HG03571 (cell line): ENCODE results near the gene RABGAP1.

Experiments
- ATAC-seq: cut with Tn5 transposase; IDR thresholded peaks from one replicate; pipeline ENCODE4 v1.9.1; 2021; ENCODE audit not compliant: unreplicated experiment

The RABGAP1 gene

GRCh38 chr9:123007269-123007668 lies 66.4 kb downstream of the RABGAP1 start:
- no peak for ATAC-seq

- no peak for ATAC-seq
These were observed 68.1 kb downstream of the RABGAP1 start for GRCh38 chr9:123008909-123009308.

DNA sequence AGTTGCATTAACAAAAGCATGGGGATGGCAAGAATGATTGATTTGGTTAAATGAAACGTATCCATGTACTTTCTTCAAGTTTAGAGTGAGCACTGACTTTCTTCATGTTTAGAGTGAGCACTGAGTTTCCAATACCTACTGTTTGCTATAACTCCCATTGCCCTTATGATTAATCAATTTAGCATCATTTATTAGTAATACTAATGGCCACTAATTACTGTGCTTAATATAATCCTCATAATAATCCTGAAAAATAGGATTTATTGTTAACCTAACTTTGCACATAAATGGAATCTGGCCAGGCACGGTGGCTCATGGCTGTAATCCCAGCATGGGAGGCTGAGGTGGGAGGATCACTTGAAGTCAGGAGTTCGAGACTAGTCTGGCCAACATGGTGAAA lies 70.6 kb downstream of the RABGAP1 start:
- no peak for ATAC-seq

DNA sequence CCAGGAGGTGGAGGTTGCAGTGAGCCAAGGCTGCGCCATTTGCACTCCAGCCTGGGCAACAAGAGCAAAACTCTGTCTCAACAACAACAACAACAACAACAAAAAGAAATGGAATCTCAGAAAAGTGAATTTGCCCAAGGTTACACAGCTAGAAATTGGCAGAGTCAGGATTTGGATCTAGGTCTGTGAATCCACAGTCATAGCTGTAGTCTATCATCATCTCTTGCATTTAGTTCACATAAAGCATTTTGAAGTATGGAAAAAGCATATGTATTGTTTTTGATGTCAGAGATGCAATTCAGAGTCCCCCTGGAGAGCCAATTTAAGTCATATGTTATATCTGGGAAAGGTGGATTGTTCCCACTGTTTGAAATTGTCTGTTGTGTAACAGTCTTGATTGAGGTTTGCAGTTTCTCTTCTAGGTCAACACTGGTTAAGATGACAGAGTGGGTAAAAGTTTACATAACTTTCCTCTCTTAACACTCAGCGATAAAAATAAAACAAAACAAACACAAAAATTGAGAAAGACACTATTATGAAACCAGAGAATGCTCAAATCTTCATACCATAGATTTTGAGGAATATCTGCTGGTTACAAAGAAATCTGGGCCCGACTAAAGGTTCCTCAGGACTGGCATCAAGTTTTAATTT lies 71.2 kb downstream of the RABGAP1 start:
- ATAC-seq: no peak

DNA sequence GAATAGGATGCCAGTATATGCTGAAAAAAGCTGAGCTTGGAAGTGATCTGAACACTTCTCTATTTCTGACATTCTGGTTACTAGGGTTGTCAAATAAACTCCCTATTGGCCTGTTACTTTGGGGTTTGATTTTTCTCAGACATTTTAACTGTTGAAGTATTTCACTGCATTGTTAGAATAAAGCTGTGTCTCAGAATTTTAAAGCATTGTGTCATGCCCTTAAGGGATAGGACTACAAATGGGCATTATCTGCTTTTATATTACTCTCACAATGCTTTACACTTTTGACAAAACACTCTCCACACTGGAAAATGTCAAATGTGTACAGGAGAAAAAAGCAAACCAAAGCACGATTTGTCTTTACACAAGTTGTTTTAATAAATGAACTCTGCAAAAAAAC lies 75.8 kb downstream of the RABGAP1 start:
- ATAC-seq: no peak

DNA sequence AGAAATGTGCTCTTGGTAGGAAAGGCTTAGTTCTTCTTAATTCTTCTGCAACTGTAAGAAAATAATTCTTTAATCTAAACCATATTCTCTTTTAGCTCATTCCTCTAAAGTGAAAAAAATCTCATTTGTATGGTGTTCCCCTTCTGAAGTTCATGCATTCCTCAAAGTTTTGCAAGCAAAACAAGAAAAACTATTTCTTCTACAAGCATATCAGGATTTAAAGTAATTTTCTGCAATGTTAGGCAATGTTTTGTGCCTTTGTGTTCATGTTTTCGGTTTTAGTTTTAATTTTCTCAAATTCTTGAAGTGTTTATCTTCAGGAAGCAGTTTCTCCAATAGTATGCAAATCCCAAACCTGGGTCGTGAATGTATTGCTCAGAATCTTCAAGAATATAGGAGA lies 80.0 kb downstream of the RABGAP1 start:
- ATAC-seq: no peak

DNA sequence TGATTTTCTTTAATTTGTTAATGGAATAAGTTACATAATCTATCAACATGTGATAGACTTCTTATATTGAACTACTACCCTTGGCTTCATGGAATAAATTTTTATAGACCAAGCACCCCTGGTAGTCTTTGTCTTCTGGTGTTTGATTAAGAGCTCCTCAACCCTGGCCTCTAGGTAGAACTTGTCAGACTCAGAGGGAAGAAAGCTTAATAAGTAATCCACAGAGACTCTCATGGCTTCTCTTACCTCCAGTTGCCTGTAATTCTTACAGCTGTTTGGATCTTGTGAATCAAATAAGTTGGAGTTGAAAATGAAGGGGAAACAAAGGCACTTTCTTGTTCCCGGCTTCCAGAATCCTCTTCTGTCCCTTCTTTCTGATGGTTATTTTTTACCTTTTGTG lies 85.6 kb downstream of the RABGAP1 start:
- ATAC-seq: no peak

DNA sequence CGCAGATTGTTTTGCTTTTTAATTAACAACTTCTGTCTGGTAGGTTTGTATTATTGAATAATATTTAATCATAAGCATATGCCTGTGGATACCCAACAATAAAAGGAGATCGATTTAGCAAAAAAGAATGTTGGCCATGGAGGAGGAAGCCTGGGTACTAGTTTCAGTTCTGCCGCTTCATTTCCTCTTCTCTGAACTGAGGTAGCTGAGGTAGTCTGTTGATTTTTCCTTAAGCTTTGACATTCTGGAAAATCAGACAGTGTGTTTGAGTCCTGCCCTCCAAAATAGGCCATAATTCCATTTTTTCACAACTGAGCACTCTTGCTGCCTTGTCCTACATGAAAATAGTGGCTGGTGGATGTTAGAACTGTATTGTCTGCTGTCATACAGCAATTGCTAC lies 86.7 kb downstream of the RABGAP1 start:
- no peak for ATAC-seq

GRCh38 chr9:123028136-123028535 lies 87.3 kb downstream of the RABGAP1 start:
- ATAC-seq: no peak

DNA sequence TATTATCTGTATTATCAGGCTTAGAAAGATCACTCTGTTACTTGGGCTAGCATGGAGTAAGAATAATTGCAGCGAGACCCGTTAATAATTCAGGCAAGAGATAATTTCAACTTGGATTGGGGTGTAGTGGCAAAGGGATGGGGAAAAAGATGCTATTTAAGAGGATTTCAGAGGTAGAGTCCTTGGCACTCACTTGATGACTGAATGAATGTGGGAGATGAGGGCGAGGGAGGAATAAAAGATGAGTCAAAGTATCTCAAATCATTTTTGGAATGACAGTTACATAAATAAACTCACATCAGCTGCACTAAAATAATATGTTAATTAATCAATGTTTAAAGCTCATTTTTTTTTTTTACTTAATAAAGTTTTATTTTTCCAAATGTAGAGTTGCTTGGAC lies 88.2 kb downstream of the RABGAP1 start:
- no peak for ATAC-seq

DNA sequence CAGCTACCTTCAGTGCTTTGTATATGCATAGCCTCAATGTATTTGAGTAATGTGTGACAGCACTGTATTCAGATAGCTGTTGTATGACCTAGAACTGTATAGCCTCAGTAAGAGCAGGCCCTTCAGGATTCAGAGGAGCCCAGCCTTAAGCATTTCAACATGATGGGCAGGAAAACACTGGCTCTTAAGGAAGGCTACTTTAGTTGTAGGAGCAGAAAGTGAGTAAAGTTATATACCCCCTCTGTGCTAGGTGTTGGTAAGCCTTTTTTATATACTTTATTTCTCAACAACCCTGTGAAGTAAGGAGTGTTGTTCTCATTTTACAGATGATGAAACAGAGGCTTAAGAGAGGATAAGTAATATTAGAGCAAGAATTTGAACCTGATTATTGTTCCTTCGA lies 91.1 kb downstream of the RABGAP1 start:
- no peak for ATAC-seq

DNA sequence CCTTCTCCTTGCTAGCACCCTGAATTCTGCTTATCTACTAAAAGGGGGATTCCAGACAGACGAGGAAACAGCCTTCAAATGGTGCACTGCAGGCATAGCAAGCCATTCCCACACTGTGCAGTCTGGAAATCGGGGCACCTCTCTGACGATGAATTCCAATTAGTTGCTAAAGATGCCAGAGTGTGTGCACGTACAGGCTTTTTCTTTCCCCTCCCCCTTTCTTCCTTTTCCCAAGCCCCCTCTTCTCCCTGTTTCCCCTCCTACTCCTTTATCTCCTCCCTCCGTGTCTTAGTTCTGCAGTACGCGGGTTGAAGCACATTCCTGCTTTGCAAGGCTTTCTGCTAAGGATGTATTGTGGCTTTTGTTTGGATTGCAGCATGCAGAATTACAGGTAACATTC lies 92.5 kb downstream of the RABGAP1 start, which contains the start of gene GPR21:
GPR21 (plus strand) TSS at position 316 of the 400 bp plus-strand sequence. CDS start 900 bp downstream, outside the sequence.
- no peak for ATAC-seq

DNA sequence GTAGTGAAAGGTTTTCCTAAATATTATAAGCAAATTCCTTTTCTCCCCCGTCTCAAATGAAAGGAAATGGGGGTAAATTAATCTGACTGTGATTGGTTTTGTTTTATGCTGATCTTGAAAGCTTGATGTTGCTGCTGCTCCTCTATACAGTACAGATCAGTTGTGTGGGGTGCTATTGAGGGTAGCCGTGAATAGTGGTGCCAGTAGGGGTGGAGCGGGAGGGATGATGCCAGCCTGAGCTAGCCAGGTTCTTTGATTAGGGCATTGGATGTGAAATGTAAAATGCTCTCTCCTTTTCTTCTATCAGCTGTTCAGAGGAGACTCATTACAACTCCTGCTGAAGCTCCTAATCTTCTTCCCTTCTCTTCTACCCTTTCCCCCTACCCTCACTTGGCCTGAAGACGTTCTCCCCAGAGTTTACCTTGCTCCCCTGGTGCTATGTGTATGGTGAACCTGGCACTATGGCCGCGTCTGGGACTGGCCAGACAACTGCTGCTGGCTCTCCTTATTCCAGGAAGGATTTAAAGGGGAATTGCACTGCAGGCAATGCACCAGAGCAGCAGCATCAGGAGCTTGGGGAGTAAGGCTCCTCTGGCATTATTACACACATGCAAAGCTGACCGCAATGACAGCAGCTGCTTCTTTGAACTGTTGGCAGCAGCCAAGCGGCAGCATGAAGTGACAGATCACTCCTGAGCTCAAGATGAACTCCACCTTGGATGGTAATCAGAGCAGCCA lies 93.2 kb downstream of the RABGAP1 start:
- ATAC-seq: no peak

DNA sequence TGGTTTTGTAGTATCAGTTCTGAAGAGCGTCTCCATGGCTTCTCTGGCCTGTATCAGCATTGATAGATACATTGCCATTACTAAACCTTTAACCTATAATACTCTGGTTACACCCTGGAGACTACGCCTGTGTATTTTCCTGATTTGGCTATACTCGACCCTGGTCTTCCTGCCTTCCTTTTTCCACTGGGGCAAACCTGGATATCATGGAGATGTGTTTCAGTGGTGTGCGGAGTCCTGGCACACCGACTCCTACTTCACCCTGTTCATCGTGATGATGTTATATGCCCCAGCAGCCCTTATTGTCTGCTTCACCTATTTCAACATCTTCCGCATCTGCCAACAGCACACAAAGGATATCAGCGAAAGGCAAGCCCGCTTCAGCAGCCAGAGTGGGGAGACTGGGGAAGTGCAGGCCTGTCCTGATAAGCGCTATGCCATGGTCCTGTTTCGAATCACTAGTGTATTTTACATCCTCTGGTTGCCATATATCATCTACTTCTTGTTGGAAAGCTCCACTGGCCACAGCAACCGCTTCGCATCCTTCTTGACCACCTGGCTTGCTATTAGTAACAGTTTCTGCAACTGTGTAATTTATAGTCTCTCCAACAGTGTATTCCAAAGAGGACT lies 94.2 kb downstream of the RABGAP1 start:
- no peak for ATAC-seq

- no peak for ATAC-seq
These were observed 95.0 kb downstream of the RABGAP1 start for GRCh38 chr9:123035791-123036190.

DNA sequence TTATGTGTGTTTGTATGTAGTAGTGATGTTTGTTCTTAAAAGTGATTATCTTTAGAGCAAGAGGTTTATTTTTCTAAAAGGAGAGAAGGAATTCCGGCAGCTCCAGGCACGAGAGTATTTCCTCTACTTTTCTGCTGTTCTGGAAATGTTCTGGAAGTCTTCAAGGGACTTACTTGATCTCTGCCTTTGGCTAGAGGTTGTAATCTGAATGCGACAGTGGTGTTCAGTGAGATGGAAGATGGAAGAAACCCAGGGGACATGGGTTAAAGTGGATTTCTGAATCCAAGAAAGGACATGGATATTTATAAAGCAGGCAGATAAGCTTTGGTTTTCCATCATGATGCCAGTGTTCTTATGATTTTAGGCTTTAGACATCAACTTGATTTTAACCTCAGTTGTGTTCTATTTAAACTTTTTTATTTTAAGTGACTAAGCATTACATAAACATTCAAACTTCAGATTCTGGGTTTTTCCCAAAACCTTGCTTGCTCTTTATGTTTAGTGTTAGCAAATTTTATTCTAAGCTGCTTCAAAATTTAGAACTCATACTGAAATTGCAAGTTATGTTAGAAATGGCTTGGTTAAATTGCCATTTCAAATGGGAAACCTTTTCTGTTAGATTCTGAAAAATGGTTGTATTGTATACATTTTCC lies 96.2 kb downstream of the RABGAP1 start:
- ATAC-seq: no peak

DNA sequence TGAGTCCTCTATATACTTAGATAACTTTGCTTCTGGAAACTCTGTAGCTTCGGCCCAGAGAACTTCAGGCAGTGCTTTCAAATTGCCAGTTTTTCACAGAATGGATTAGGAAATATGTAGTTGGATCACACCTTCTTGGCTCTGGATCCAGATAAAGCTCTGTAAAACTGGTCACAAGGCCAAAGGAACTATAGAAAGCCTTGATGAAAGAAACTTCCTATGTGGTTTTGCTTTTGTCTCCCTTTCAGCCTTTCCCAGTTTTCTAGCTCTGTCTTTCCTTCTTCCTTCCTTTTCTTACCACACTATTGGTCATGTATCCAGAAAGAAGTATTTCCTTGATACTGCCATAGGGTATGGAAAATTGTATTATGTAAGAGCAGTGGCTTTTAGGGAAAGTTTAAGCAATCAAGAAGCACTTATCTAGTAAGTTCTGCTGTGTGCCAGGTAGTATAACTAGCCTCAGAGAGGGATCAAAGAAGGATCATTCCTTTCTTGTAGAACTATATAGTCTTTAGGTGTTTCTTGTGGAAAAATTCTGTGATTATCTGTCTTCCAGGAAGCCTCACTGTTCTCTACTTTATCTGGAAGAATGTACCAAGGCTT lies 98.9 kb downstream of the RABGAP1 start:
- no peak for ATAC-seq

DNA sequence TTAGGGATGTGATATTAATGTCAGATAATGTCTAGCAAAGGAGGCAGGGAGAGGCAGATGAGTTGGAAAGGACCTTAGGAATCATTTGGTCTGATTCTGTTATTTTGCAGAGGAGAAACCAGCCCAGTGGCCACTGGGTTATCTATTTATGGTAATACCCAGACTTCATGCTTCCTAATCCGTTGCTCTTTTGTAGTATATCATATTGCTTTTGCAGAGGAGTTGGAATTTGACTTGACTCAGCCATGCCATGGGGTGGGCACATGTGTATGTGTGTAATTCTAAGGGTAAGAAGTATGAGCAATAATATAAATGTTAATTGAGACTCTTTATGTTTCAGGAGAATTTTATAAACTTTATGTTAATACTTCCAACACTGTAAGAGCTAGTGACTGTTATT lies 100.0 kb downstream of the RABGAP1 start:
- ATAC-seq: no peak

DNA sequence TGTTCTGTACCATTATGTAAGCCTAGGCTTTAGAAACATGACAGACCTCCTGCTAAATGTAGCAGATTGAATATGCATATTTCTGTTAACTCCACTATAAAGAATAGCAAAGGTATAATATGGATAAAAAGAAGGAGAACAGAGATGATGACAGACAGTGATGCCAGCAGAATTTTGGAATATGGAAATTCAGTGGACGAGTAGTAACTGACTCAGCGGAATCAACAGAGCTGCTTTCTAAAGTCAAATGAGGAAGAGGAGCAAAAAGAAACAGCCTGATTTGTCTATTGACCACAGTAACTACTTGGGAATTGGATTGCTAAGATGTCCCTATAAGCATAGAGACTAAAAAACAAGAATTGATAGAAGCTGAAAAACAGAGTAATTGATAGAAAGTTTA lies 100.7 kb downstream of the RABGAP1 start:
- ATAC-seq: no peak

GRCh38 chr9:123043081-123043939 lies 102.5 kb downstream of the RABGAP1 start:
- ATAC-seq: no peak
